Measurements from ENCODE around the gene TRIM6.
"Not testable (repeated sequence)": the region's sequence is repeated elsewhere in the genome, so short reads cannot be mapped to it uniquely, and the experiment has no call there.

The TRIM6 gene

DNA sequence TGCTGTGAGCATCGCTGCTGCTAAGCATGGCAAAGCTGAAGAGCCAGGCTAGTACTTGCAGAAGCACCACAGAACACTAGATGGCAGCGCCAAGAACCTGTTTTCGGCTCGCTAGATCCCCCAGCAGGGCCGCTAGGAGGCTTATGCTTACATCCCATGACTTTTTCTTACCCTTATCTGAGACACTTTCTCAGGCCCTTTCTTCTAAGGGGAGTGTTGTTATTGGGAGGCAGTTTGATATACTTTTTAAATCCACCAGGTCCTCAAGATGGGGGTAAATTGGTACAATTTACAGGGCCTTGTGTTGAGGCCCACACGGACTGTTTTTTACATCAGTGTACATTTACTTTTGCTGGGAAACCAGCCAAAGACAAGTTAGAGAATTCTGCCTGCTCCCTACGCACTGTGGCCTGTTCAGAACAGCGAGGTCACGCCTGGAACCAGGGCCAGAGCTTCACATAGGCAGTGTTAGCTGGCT is 4.0 kb downstream of the TRIM6 start:
- TF ChIP-seq PAX5 (IDR thresholded peaks at IDR 0.05; ENCODE audit: insufficient read depth, low read length, severe bottlenecking) (no peak), TAF1 (IDR thresholded peaks at IDR 0.05; ENCODE audit: low read depth, low read length) (no peak), POU2F2 (IDR thresholded peaks at IDR 0.05; ENCODE audit: low read depth, low read length) (no peak), POLR2A (IDR thresholded peaks at IDR 0.05; ENCODE audit: low read depth, low read length) (no peak), SPI1 (IDR thresholded peaks at IDR 0.05; ENCODE audit: low read depth, low read length) (no peak), POLR2AphosphoS5 (IDR thresholded peaks at IDR 0.05; ENCODE audit: low read depth, low read length) (no peak)
- peak; percentile 64 for FAIRE-seq

GRCh38 chr11:5602791-5603190 is 6.4 kb downstream of the TRIM6 start:
- not testable (repeated sequence) for DNase-seq (ENCODE audit: insufficient read length, low spot score); FAIRE-seq

More for the DNA sequence above, 4.0 kb downstream of the TRIM6 start:
- DNase-seq (ENCODE audit: insufficient read length, low spot score), result peak; percentile 43

DNA sequence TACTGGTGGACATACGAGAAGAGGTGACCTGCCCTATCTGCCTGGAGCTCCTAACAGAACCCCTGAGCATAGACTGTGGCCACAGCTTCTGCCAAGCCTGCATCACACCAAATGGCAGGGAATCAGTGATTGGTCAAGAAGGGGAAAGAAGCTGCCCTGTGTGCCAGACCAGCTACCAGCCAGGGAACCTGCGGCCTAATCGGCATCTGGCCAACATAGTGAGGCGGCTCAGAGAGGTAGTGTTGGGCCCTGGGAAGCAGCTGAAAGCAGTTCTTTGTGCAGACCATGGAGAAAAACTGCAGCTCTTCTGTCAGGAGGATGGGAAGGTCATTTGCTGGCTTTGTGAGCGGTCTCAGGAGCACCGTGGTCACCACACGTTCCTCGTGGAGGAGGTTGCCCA is 6.9 kb downstream of the TRIM6 start:
- no peak for DNase-seq (ENCODE audit: insufficient read length, low spot score)
- no peak for FAIRE-seq
- TF ChIP-seq POU2F2 (IDR thresholded peaks at IDR 0.05; ENCODE audit: low read depth, low read length) (no peak), SPI1 (IDR thresholded peaks at IDR 0.05; ENCODE audit: low read depth, low read length) (no peak), POLR2AphosphoS5 (IDR thresholded peaks at IDR 0.05; ENCODE audit: low read depth, low read length) (no peak), PAX5 (IDR thresholded peaks at IDR 0.05; ENCODE audit: insufficient read depth, low read length, severe bottlenecking) (no peak)

DNA sequence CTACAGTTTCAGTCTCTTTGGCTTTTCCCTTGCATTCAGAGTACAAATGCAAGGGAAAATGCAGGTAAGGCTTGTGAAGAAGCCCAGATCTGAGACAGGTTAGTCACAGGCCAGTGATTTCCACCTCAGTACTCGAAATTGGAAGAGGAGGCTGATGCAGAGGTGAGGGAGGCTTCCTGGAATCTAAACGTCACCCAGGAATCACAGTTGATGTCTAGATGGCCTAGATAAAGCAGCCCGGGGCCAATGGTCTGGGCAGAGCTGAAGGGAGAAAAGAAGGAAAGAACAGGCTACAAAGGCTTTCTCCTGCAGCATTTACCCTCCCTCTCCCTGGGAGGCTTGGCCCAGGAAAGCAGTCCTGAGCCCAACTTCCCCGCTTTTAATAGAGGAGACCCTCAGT is 8.5 kb downstream of the TRIM6 start:
- TF ChIP-seq POLR2AphosphoS5 (IDR thresholded peaks at IDR 0.05; ENCODE audit: low read depth, low read length), result no peak
- TF ChIP-seq POLR2A (IDR thresholded peaks at IDR 0.05; ENCODE audit: low read depth, low read length), result no peak
- no peak for TF ChIP-seq SPI1 (IDR thresholded peaks at IDR 0.05; ENCODE audit: low read depth, low read length)
- TF ChIP-seq TAF1 (IDR thresholded peaks at IDR 0.05; ENCODE audit: low read depth, low read length), result no peak
- TF ChIP-seq PAX5 (IDR thresholded peaks at IDR 0.05; ENCODE audit: insufficient read depth, low read length, severe bottlenecking), result no peak
- TF ChIP-seq POU2F2 (IDR thresholded peaks at IDR 0.05; ENCODE audit: low read depth, low read length), result no peak
- FAIRE-seq (no peak), DNase-seq (ENCODE audit: insufficient read length, low spot score) (no peak)

GRCh38 chr11:5605849-5606248 is 9.4 kb downstream of the TRIM6 start:
- TF ChIP-seq POU2F2 (IDR thresholded peaks at IDR 0.05; ENCODE audit: low read depth, low read length) (no peak), SPI1 (IDR thresholded peaks at IDR 0.05; ENCODE audit: low read depth, low read length) (no peak), POLR2A (IDR thresholded peaks at IDR 0.05; ENCODE audit: low read depth, low read length) (no peak), TAF1 (IDR thresholded peaks at IDR 0.05; ENCODE audit: low read depth, low read length) (no peak), POLR2AphosphoS5 (IDR thresholded peaks at IDR 0.05; ENCODE audit: low read depth, low read length) (no peak), PAX5 (IDR thresholded peaks at IDR 0.05; ENCODE audit: insufficient read depth, low read length, severe bottlenecking) (no peak)
- no peak for FAIRE-seq
- no peak for DNase-seq (ENCODE audit: insufficient read length, low spot score)

DNA sequence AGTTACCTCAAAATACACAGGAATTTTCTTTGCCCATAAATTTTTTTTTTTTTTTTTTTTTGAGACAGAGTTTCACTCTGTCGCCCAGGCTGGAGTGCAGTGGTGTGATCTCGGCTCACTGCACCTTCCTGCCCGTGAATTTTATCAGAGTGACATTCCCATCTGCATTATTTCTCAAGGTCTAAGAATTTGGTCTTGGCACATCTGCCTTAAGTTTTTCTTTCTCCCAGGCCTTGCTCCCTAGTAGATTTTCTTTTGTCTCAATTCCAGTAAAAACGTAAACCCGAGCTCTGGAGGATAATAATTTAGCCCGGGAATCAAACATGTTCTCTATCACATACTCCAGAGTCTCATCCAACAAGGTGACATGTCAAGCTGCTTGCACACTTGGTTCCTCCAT is 12.4 kb downstream of the TRIM6 start:
- TF ChIP-seq SPI1 (IDR thresholded peaks at IDR 0.05; ENCODE audit: low read depth, low read length), result no peak
- TF ChIP-seq PAX5 (IDR thresholded peaks at IDR 0.05; ENCODE audit: insufficient read depth, low read length, severe bottlenecking), result no peak
- no peak for TF ChIP-seq TAF1 (IDR thresholded peaks at IDR 0.05; ENCODE audit: low read depth, low read length)
- TF ChIP-seq POLR2A (IDR thresholded peaks at IDR 0.05; ENCODE audit: low read depth, low read length), result no peak
- no peak for TF ChIP-seq POU2F2 (IDR thresholded peaks at IDR 0.05; ENCODE audit: low read depth, low read length)
- TF ChIP-seq POLR2AphosphoS5 (IDR thresholded peaks at IDR 0.05; ENCODE audit: low read depth, low read length), result no peak
- DNase-seq (ENCODE audit: insufficient read length, low spot score) (no peak), FAIRE-seq (no peak)

- TF ChIP-seq POU2F2 (IDR thresholded peaks at IDR 0.05; ENCODE audit: low read depth, low read length) (no peak), TAF1 (IDR thresholded peaks at IDR 0.05; ENCODE audit: low read depth, low read length) (no peak), SPI1 (IDR thresholded peaks at IDR 0.05; ENCODE audit: low read depth, low read length) (peak; percentile 43; the same call in 1 of the 2 replicates), POLR2A (IDR thresholded peaks at IDR 0.05; ENCODE audit: low read depth, low read length) (no peak), PAX5 (IDR thresholded peaks at IDR 0.05; ENCODE audit: insufficient read depth, low read length, severe bottlenecking) (no peak), POLR2AphosphoS5 (IDR thresholded peaks at IDR 0.05; ENCODE audit: low read depth, low read length) (no peak)
- FAIRE-seq (peak; percentile 78), DNase-seq (ENCODE audit: insufficient read length, low spot score) (no peak)
Measured at GRCh38 chr11:5610446-5610845, 14.0 kb downstream of the TRIM6 start.

DNA sequence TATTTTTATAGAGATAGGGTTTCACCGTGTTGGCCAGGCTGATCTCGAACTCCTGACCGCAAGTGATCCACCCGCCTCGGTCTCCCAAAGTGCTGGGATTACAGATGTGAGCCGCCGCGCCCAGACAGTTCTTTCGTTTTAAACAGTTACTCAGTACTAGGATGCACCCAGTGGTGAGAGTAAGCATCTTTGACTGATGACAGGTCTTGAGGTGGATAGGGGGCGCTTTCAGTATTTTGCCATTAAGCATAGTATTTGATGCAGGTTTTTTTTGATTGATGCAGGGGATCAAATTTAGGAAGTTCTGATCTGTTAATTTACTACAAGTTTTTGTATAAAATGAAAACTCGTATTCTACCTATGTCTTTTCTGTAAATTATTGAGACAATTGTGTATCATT is 15.2 kb downstream of the TRIM6 start:
- no peak for FAIRE-seq
- TF ChIP-seq POU2F2 (IDR thresholded peaks at IDR 0.05; ENCODE audit: low read depth, low read length) (no peak), POLR2AphosphoS5 (IDR thresholded peaks at IDR 0.05; ENCODE audit: low read depth, low read length) (no peak)
- DNase-seq (ENCODE audit: insufficient read length, low spot score), result no peak

DNA sequence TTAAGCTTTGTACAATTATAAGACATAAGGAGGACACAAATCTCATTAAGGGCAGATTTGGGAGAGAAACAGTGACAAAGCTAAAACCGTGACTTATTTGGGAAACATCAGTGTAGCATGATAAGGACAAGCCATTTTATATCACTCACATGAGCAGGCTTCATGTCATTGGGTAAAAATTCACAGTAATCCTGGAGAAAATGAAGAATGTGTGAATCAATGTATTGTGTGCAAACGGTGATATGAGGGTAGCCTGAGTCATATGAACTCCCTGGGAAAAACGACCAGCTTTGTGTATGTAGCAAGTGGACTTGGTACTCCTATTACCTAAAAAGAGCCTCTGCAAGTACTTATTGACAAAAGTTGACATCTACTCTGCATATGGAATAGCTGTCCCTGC is 22.4 kb downstream of the TRIM6 start:
- TF ChIP-seq POU2F2 (IDR thresholded peaks at IDR 0.05; ENCODE audit: low read depth, low read length) (no peak), SPI1 (IDR thresholded peaks at IDR 0.05; ENCODE audit: low read depth, low read length) (no peak), POLR2A (IDR thresholded peaks at IDR 0.05; ENCODE audit: low read depth, low read length) (no peak), POLR2AphosphoS5 (IDR thresholded peaks at IDR 0.05; ENCODE audit: low read depth, low read length) (no peak), PAX5 (IDR thresholded peaks at IDR 0.05; ENCODE audit: insufficient read depth, low read length, severe bottlenecking) (no peak), TAF1 (IDR thresholded peaks at IDR 0.05; ENCODE audit: low read depth, low read length) (no peak)
- DNase-seq (ENCODE audit: insufficient read length, low spot score) (no peak), FAIRE-seq (no peak)

DNA sequence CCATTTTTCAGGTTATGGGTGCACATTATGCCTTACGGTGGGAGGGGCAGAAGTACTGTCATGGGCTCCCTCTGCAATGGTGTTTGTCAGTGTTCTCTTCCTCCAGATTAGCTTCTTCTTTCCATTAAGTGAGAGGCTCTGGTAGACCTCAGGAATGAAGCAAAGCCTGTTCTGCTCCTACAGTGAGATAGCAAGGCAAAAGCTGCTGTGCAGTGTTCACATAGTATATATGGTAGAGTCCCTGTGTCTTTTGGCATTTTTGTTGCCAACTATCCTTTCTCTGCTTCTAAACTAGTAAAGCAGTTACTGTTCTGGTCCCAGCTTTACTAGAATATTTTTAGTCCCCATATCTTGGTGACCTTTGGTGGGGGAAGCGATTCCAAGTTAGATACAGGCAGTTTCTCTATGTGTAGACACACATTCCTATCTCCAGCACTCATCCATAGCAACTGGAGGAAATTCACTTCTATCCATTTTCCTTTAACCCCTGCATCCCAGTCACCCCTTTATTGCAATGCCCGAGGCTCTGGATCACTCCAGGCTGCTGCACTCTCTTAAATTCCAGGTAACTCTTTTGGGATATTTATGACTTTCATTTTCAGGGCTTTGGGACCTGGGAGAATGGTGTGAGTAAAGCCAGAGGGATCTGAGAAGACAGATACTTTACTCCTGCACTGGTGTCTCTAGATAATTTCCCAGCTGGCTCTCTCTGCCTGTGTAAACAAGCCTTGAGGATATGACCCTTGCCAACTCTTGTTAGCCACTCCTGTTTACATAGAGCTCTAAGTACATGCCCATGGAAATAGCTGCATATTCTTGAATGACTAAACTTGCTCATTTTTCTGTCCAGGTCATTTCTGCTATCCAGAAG is 24.4 kb downstream of the TRIM6 start:
- FAIRE-seq (no peak), DNase-seq (ENCODE audit: insufficient read length, low spot score) (no peak)
- no peak for TF ChIP-seq POLR2AphosphoS5 (IDR thresholded peaks at IDR 0.05; ENCODE audit: low read depth, low read length)
- TF ChIP-seq POLR2A (IDR thresholded peaks at IDR 0.05; ENCODE audit: low read depth, low read length), result no peak
- TF ChIP-seq PAX5 (IDR thresholded peaks at IDR 0.05; ENCODE audit: insufficient read depth, low read length, severe bottlenecking), result no peak
- TF ChIP-seq POU2F2 (IDR thresholded peaks at IDR 0.05; ENCODE audit: low read depth, low read length), result no peak
- TF ChIP-seq TAF1 (IDR thresholded peaks at IDR 0.05; ENCODE audit: low read depth, low read length), result no peak
- no peak for TF ChIP-seq SPI1 (IDR thresholded peaks at IDR 0.05; ENCODE audit: low read depth, low read length)
